Calu3 (cell line): ENCODE results near the gene PFKFB3. TPM values are rescaled to one million over a fixed set of nuclear protein-coding genes. Genes with fewer than 3 reads are reported as not detected.
"Not testable (repeated sequence)": the region's sequence is repeated elsewhere in the genome, so short reads cannot be mapped to it uniquely, and the experiment has no call there.

Source experiments
- BruUV-seq: library from RNA; stranded (reverse); fragments of 400-500 nt; replicated peaks from 2 replicates; lab custom pipeline; 2021; lab: Mats Ljungman, UMichigan
- CTCF ChIA-PET: fragments of 300-600 bp; sonication (Branson Sonifier 250); formaldehyde crosslinking; loops from one replicate; lab custom pipeline; 2022; ENCODE audit warnings: antibody characterized with exemption; lab: Charles Lee
- DNase-seq: peaks from one replicate; pipeline ENCODE4 v3.0.0; 2022
- H3K27ac Mint-ChIP-seq: one replicate; pipeline ENCODE4 v1.8.0; 2022; ENCODE audit warnings: mixed read lengths; ENCODE audit not compliant: unreplicated experiment
- H3K27me3 Mint-ChIP-seq: one replicate; pipeline ENCODE4 v1.8.0; 2022; ENCODE audit warnings: mixed read lengths; ENCODE audit not compliant: unreplicated experiment
- H3K36me3 Mint-ChIP-seq: one replicate; pipeline ENCODE4 v1.8.0; 2022; ENCODE audit warnings: mild to moderate bottlenecking, moderate library complexity, mixed read lengths; ENCODE audit not compliant: insufficient read depth, unreplicated experiment
- H3K4me1 Mint-ChIP-seq: one replicate; pipeline ENCODE4 v1.8.0; 2022; ENCODE audit warnings: mild to moderate bottlenecking, low read depth, mixed read lengths; ENCODE audit not compliant: unreplicated experiment
- H3K4me3 Mint-ChIP-seq: one replicate; pipeline ENCODE4 v1.8.0; 2022; ENCODE audit warnings: mild to moderate bottlenecking, low read depth, moderate library complexity, mixed read lengths; ENCODE audit not compliant: unreplicated experiment
- H3K9me3 Mint-ChIP-seq: one replicate; pipeline ENCODE4 v1.8.0; 2022; ENCODE audit warnings: low read depth, mixed read lengths; ENCODE audit not compliant: unreplicated experiment
- CTCF ChIP-seq: fragments of 200-600 bp; IDR thresholded peaks from one replicate; pipeline ENCODE4 v1.8.0; 2022; ENCODE audit warnings: antibody characterized with exemption; ENCODE audit not compliant: unreplicated experiment
- intact Hi-C: fragments of 100-400 bp; cut with micrococcal nuclease; formaldehyde crosslinking; loops from one replicate; pipeline ENCODE4 v1.10.0; 2022; ENCODE audit not compliant: unreplicated experiment
- total RNA-seq: library from RNA; stranded (reverse); gene quantifications from 2 replicates; pipeline ENCODE4 v1.2.3, GENCODE V29; 2022

The PFKFB3 gene
- total RNA-seq, 1 experiment from 2014 or later = 293 TPM

- Mint-ChIP-seq H3K27ac (peak overlapping the region; percentile 43), H3K9me3 (peaks cover 5% of the 10 kb centered on the region), H3K36me3 (peaks cover 25% of the 10 kb centered on the region), H3K27me3 (no peaks in the 10 kb centered on the region), H3K4me3 (no peak overlapping the region), H3K4me1 (peaks cover 57% of the 10 kb centered on the region)
- CTCF ChIA-PET = interaction anchor here (0.9 kb wide), 1 partner anchor 13 kb away, joined by 3 read pairs; no protein-coding TSS in a partner anchor
- no peak for TF ChIP-seq CTCF
- no peak for DNase-seq
- intact Hi-C loops = loop anchor here (10.0 kb wide), 1 partner anchor 318 kb away; the partner anchor contains the start of gene IL15RA
- BruUV-seq = no TSS peak
Observed at GRCh38 chr10:6292741-6293151, 90.0 kb downstream of the PFKFB3 start.

- H3K4me1 Mint-ChIP-seq = peaks cover 86% of the 10 kb centered on the region
- DNase-seq, H3K27me3 Mint-ChIP-seq, CTCF ChIA-PET, H3K4me3 Mint-ChIP-seq, H3K9me3 Mint-ChIP-seq, BruUV-seq: not testable (repeated sequence)
- intact Hi-C loops = loop anchor here (5.0 to 10.0 kb wide), 2 partner anchors 94 to 322 kb away; partner anchors contain the start of genes IL15RA and PFKFB3
- H3K27ac Mint-ChIP-seq = peak overlapping the region; percentile 98
- H3K36me3 Mint-ChIP-seq = peaks cover 44% of the 10 kb centered on the region
Observed at GRCh38 chr10:6296425-6296824, 93.7 kb downstream of the PFKFB3 start.

- TF ChIP-seq CTCF = no peak
- H3K4me3 Mint-ChIP-seq = peak overlapping the region; percentile 43
- BruUV-seq = no TSS peak
- H3K9me3 Mint-ChIP-seq = peaks cover 5% of the 10 kb centered on the region
- CTCF ChIA-PET = no interaction called here
- DNase-seq = peak; percentile 52
- peak overlapping the region; percentile 98 for H3K27ac Mint-ChIP-seq
- peaks cover 47% of the 10 kb centered on the region for H3K36me3 Mint-ChIP-seq
- intact Hi-C loops = loop anchor here (5.0 to 10.0 kb wide), 2 partner anchors 95 to 322 kb away; partner anchors contain the start of genes IL15RA and PFKFB3
- peaks cover 90% of the 10 kb centered on the region for H3K4me1 Mint-ChIP-seq
- H3K27me3 Mint-ChIP-seq = no peaks in the 10 kb centered on the region
Observed at GRCh38 chr10:6296828-6297251, 94.1 kb downstream of the PFKFB3 start.

GRCh38 chr10:6297522-6297921 is 94.8 kb downstream of the PFKFB3 start:
- DNase-seq = no peak
- intact Hi-C loops = loop anchor here (5.0 to 10.0 kb wide), 2 partner anchors 95 to 323 kb away; partner anchors contain the start of genes IL15RA and PFKFB3
- Mint-ChIP-seq H3K27me3 (no peaks in the 10 kb centered on the region), H3K4me1 (peaks cover 92% of the 10 kb centered on the region), H3K36me3 (peaks cover 49% of the 10 kb centered on the region), H3K9me3 (peaks cover 5% of the 10 kb centered on the region), H3K27ac (peak overlapping the region; percentile 98), H3K4me3 (peak overlapping the region; percentile 43)
- TF ChIP-seq CTCF = no peak
- BruUV-seq = no TSS peak
- CTCF ChIA-PET = no interaction called here

GRCh38 chr10:6297951-6298381 is 95.2 kb downstream of the PFKFB3 start:
- no peak for TF ChIP-seq CTCF
- no peak for DNase-seq
- Mint-ChIP-seq H3K4me3 (peak overlapping the region; percentile 43), H3K27me3 (no peaks in the 10 kb centered on the region), H3K9me3 (peaks cover 5% of the 10 kb centered on the region), H3K36me3 (peaks cover 50% of the 10 kb centered on the region), H3K27ac (peak overlapping the region; percentile 98), H3K4me1 (peaks cover 92% of the 10 kb centered on the region)
- CTCF ChIA-PET = interaction anchor here (0.9 kb wide), 1 partner anchor 23 kb away, joined by 3 read pairs; no protein-coding TSS in a partner anchor
- intact Hi-C loops = loop anchor here (2.0 to 10.0 kb wide), 4 partner anchors 17 to 323 kb away; partner anchors contain the start of genes IL15RA and PFKFB3
- BruUV-seq = no TSS peak
